HG03095 (cell line): ENCODE data around the gene KCNC1.

Experiments
- ATAC-seq: cut with Tn5 transposase; IDR thresholded peaks from one replicate; pipeline ENCODE4 v1.9.1; 2021; ENCODE audit warnings: moderate library complexity; ENCODE audit not compliant: unreplicated experiment

KCNC1 gene

GRCh38 chr11:17751558-17751957 is 17.0 kb downstream of the KCNC1 start:
- no peak for ATAC-seq

GRCh38 chr11:17752144-17752543 is 17.6 kb downstream of the KCNC1 start:
- no peak for ATAC-seq

- ATAC-seq: no peak
These were observed 18.6 kb downstream of the KCNC1 start for GRCh38 chr11:17753153-17753552.

GRCh38 chr11:17753641-17754040 is 19.1 kb downstream of the KCNC1 start:
- ATAC-seq: no peak

- ATAC-seq: no peak
These were observed 21.3 kb downstream of the KCNC1 start for GRCh38 chr11:17755891-17756290.

GRCh38 chr11:17760102-17761029 is 25.8 kb downstream of the KCNC1 start:
- peak; percentile 66 for ATAC-seq

- peak; percentile 68 for ATAC-seq
These were observed 27.9 kb downstream of the KCNC1 start for GRCh38 chr11:17762309-17762974.

- ATAC-seq: no peak
These were observed 28.7 kb downstream of the KCNC1 start for GRCh38 chr11:17763244-17763643.

GRCh38 chr11:17763703-17764102 is 29.1 kb downstream of the KCNC1 start:
- no peak for ATAC-seq

GRCh38 chr11:17764446-17765218 is 30.1 kb downstream of the KCNC1 start:
- no peak for ATAC-seq

- no peak for ATAC-seq
These were observed 30.9 kb downstream of the KCNC1 start for GRCh38 chr11:17765356-17766072.

- no peak for ATAC-seq
These were observed 31.4 kb downstream of the KCNC1 start for GRCh38 chr11:17766073-17766359.

GRCh38 chr11:17766590-17766989 is 32.0 kb downstream of the KCNC1 start:
- no peak for ATAC-seq

- ATAC-seq: no peak
These were observed 32.8 kb downstream of the KCNC1 start for GRCh38 chr11:17767301-17767885.

- no peak for ATAC-seq
These were observed 33.3 kb downstream of the KCNC1 start for GRCh38 chr11:17767914-17768313.

- ATAC-seq: no peak
These were observed 34.0 kb downstream of the KCNC1 start for GRCh38 chr11:17768547-17768946.

GRCh38 chr11:17769218-17769617 is 34.6 kb downstream of the KCNC1 start:
- ATAC-seq: no peak

GRCh38 chr11:17770048-17770652 is 35.6 kb downstream of the KCNC1 start:
- ATAC-seq: no peak

- no peak for ATAC-seq
These were observed 36.3 kb downstream of the KCNC1 start for GRCh38 chr11:17770917-17771316.

- ATAC-seq: no peak
These were observed 36.8 kb downstream of the KCNC1 start for GRCh38 chr11:17771415-17771814.
